ENCODE data around the gene PECR. TPM values are rescaled to one million over a fixed set of nuclear protein-coding genes. Genes with fewer than 3 reads are reported as not detected.

Gene PECR
- total and polyA plus RNA-seq, 2 of the 13 experiments (the other 11 are each of a cell fraction or from before 2014, with no cell fraction given) = 151 to 153 TPM

- in situ Hi-C loops (cut with HindIII; ENCODE audit: extremely low pct_ligation_motif_present, low pct_unique_long_range_greater_than_20kb) = no loop called here
- Histone ChIP-seq H3K9ac (ENCODE audit: insufficient read depth, low read depth, low read length) (no peak overlapping the region), H4K20me1 (ENCODE audit: insufficient read depth, low read length) (no peaks in the 10 kb centered on the region), H3K4me1 (ENCODE audit: insufficient read depth, low read length) (peaks cover 16% of the 10 kb centered on the region), H3K36me3 (replicated peaks in 1 of 2; ENCODE audit: control insufficient read depth in 1 of 2, insufficient read depth in 2 of 2, low read length in 2 of 2) (peaks cover 0 to 22% of the 10 kb centered on the region in 2 experiments; a peak in 2 of 5 replicates), H3K9me3 (ENCODE audit: low read length) (no peaks in the 10 kb centered on the region), H3K4me3 (replicated peaks in 1 of 3; ENCODE audit: insufficient read depth in 1 of 3, low read depth in 2 of 3, low read length in 3 of 3) (no peak overlapping the region), H2AFZ (ENCODE audit: low read length) (no peak overlapping the region), H3K79me2 (ENCODE audit: insufficient read depth, low read length) (peaks cover 8% of the 10 kb centered on the region), H3K4me2 (ENCODE audit: low read depth, low read length) (no peak overlapping the region), H3K27ac (ENCODE audit: extremely low read length, insufficient read depth, low read length) (no peak overlapping the region), H3K27me3 (ENCODE audit: control insufficient read depth in 1 of 2, insufficient read depth in 2 of 2, low read length in 2 of 2) (no peaks in the 10 kb centered on the region)
- no peak for FAIRE-seq
- ChIA-PET CTCF (ENCODE audit: low intra/inter-chr PET ratio, low total read pairs) (no interaction called here), POLR2A (no interaction called here)
- WGBS (ENCODE audit: low lambda C conversion rate) = over 99% methylated on average over 4 of the region's 4 CpGs
- ATAC-seq = no peak
- intact Hi-C loops (cut with micrococcal nuclease; ENCODE audit: unreplicated experiment) = no loop called here
- no TSS peak for BruUV-seq (replicated peaks)
- no peak for DNase-seq (ENCODE audit: low spot score)
- TF ChIP-seq TEAD3 (CRISPR knock-in tag; optimal IDR thresholded peaks at IDR 0.05; ENCODE audit: borderline replicate concordance) (no peak), PREB (CRISPR knock-in tag; IDR thresholded peaks at IDR 0.05) (no peak), ZMYM4 (CRISPR knock-in tag; IDR thresholded peaks at IDR 0.05) (no peak), ZNF710 (CRISPR knock-in tag; IDR thresholded peaks at IDR 0.05; ENCODE audit: borderline replicate concordance) (no peak), SNAPC2 (CRISPR knock-in tag; IDR thresholded peaks at IDR 0.05) (no peak), CEBPG (CRISPR knock-in tag; IDR thresholded peaks at IDR 0.05) (no peak), ZNF224 (CRISPR knock-in tag; IDR thresholded peaks at IDR 0.05) (no peak), ERF (CRISPR knock-in tag; IDR thresholded peaks at IDR 0.05) (no peak), RORA (CRISPR knock-in tag; IDR thresholded peaks at IDR 0.05) (no peak), ZNF839 (CRISPR knock-in tag; IDR thresholded peaks at IDR 0.05; ENCODE audit: borderline replicate concordance) (no peak), CENPBD1 (CRISPR knock-in tag; IDR thresholded peaks at IDR 0.05; ENCODE audit: borderline replicate concordance, low read depth) (no peak), NRL (CRISPR knock-in tag; IDR thresholded peaks at IDR 0.05; ENCODE audit: borderline replicate concordance) (no peak), FOXO4 (CRISPR knock-in tag; conservative IDR thresholded peaks at IDR 0.05) (no peak), HMGXB4 (CRISPR knock-in tag; IDR thresholded peaks at IDR 0.05; ENCODE audit: borderline replicate concordance in 1 of 2, low read depth in 1 of 2) (no peak), ZNF576 (CRISPR knock-in tag; IDR thresholded peaks at IDR 0.05) (no peak), ESRRA (CRISPR knock-in tag; IDR thresholded peaks at IDR 0.05; ENCODE audit: low read depth) (no peak), ZNF343 (CRISPR knock-in tag; IDR thresholded peaks at IDR 0.05) (no peak), ZNF546 (CRISPR knock-in tag; conservative IDR thresholded peaks at IDR 0.05) (no peak), ZNF460 (CRISPR knock-in tag; IDR thresholded peaks at IDR 0.05; ENCODE audit: borderline replicate concordance) (no peak)
These were observed 64.2 kb downstream of the PECR start for GRCh38 chr2:216017365-216017764.
